ENCODE measurements around the gene AKR1A1.

DNA sequence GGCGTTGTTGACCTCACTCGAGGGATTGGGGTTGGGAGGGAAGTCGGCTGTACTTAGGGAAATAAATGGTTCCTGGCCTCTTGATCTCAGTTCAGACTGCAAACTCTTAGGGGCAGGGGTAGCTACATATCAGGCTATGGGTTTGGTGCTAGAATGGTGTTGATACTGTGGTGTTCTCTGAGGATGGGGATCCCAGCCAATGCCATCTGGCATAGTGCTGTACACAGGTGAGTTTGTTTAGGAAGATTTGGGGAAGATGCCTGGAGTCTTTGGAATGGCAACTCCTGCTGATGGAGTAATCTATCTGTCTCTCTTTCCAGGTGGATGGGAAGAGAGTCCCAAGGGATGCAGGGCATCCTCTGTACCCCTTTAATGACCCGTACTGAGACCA, 18.9 kb downstream of the AKR1A1 start:
- no peak for TF ChIP-seq POLR2AphosphoS5 (IDR thresholded peaks at IDR 0.05; ENCODE audit: low read depth)
- no peak for TF ChIP-seq CTCF (conservative IDR thresholded peaks at IDR 0.05; ENCODE audit: low read depth in 2 of 2)
